Liver (tissue), 9 donors: ENCODE data around the gene DNAJC19. TPM values are rescaled to one million over a fixed set of nuclear protein-coding genes. Genes with fewer than 3 reads are reported as not detected.

ENCODE experiments used
- DNase-seq: peaks from one replicate; pipeline ENCODE4 v3.0.0-alpha.2; 2017; ENCODE audit warnings: low spot score
- H3K27ac ChIP-seq, 2 donors: one replicate each; pipeline ENCODE4 v1.7.0; 2013; ENCODE audit warnings: inconsistent platforms in 2 of 2, low read length in 2 of 2, control low read depth in 1 of 2, low read depth in 1 of 2, mild to moderate bottlenecking in 1 of 2
- H3K27me3 ChIP-seq, 4 donors: one replicate each; pipeline versions ENCODE4 v1.6.1 to v1.7.0; 2013; ENCODE audit warnings: low read length in 3 of 4, inconsistent platforms in 1 of 4, mild to moderate bottlenecking in 1 of 4, moderate library complexity in 1 of 4; ENCODE audit not compliant: control insufficient read depth in 4 of 4, insufficient read depth in 4 of 4
- H3K36me3 ChIP-seq, 4 donors: one replicate each; pipeline versions ENCODE4 v1.6.1 to v1.7.0; 2013; ENCODE audit warnings: low read length in 3 of 4, mild to moderate bottlenecking in 3 of 4, low read depth in 1 of 4, moderate library complexity in 1 of 4; ENCODE audit not compliant: control insufficient read depth in 4 of 4, insufficient read depth in 3 of 4
- H3K4me1 ChIP-seq, 4 donors: one replicate each; pipeline versions ENCODE4 v1.6.1 to v1.7.0; 2013; ENCODE audit warnings: low read length in 3 of 4, mild to moderate bottlenecking in 3 of 4, moderate library complexity in 1 of 4; ENCODE audit not compliant: control insufficient read depth in 4 of 4, insufficient read depth in 4 of 4
- H3K4me3 ChIP-seq, 3 donors: one replicate each; pipeline versions ENCODE4 v1.6.1 to v1.7.0; 2013; ENCODE audit warnings: low read length in 3 of 3, control low read depth in 1 of 3, low read depth in 1 of 3, mild to moderate bottlenecking in 1 of 3
- H3K9ac ChIP-seq, 2 donors: one replicate each; pipeline ENCODE4 v1.7.0; 2013; ENCODE audit warnings: low read length in 2 of 2, mild to moderate bottlenecking in 2 of 2, moderate library complexity in 2 of 2, control low read depth in 1 of 2, low read depth in 1 of 2
- H3K9me3 ChIP-seq, 4 donors: one replicate each; pipeline versions ENCODE4 v1.6.1 to v1.7.0; 2013; ENCODE audit warnings: low read length in 3 of 4; ENCODE audit not compliant: control insufficient read depth in 4 of 4
- FOXA1 ChIP-seq: IDR thresholded peaks from 2 replicates; pipeline ENCODE4 v1.6.1; 2016; ENCODE audit warnings: antibody characterized with exemption
- GABPA ChIP-seq, 2 donors: IDR thresholded peaks in 1 of 2; conservative IDR thresholded peaks in 1 of 2; 2 replicates each; pipeline ENCODE4 v1.6.1; 2016; ENCODE audit warnings: antibody characterized with exemption in 2 of 2, mild to moderate bottlenecking in 1 of 2, moderate library complexity in 1 of 2
- JUND ChIP-seq, 2 donors: IDR thresholded peaks; 2 replicates each; pipeline ENCODE4 v1.6.1; 2016; ENCODE audit warnings: antibody characterized with exemption in 2 of 2
- MAX ChIP-seq: IDR thresholded peaks from 2 replicates; pipeline ENCODE4 v1.6.1; 2016; ENCODE audit warnings: antibody characterized with exemption
- NR2F2 ChIP-seq: IDR thresholded peaks from 2 replicates; pipeline ENCODE4 v1.6.1; 2016; ENCODE audit warnings: antibody characterized with exemption
- RAD21 ChIP-seq, 2 donors: IDR thresholded peaks; 2 replicates each; pipeline ENCODE4 v1.6.1; 2016; ENCODE audit warnings: antibody characterized with exemption in 2 of 2, mild to moderate bottlenecking in 2 of 2
- RXRA ChIP-seq, 2 donors: IDR thresholded peaks; 2 replicates each; pipeline ENCODE4 v1.6.1; 2017 to 2018; ENCODE audit warnings: antibody characterized with exemption in 2 of 2, mild to moderate bottlenecking in 1 of 2
- SP1 ChIP-seq: IDR thresholded peaks from 2 replicates; pipeline ENCODE4 v1.6.1; 2018; ENCODE audit warnings: antibody characterized with exemption, mild to moderate bottlenecking
- TAF1 ChIP-seq: conservative IDR thresholded peaks from 2 replicates; pipeline ENCODE4 v1.6.1; 2016; ENCODE audit warnings: antibody characterized with exemption, mild to moderate bottlenecking
- YY1 ChIP-seq: IDR thresholded peaks from 2 replicates; pipeline ENCODE4 v1.6.1; 2016; ENCODE audit warnings: antibody characterized with exemption, mild to moderate bottlenecking
- ZBTB33 ChIP-seq: IDR thresholded peaks from 2 replicates; pipeline ENCODE4 v1.6.1; 2016; ENCODE audit warnings: antibody characterized with exemption
- whole genome bisulfite sequencing: extraction: QIAGEN DNeasy Blood & Tissue Kit; methylation state at CpG from one replicate; pipeline ENCODE4 v1.1.7; 2013; 5-methylcytosine and 5-hydroxymethylcytosine counted together
- polyA plus RNA-seq, 2 donors: library from polyadenylated mRNA; stranded (reverse) in 1 of 2; unstranded in 1 of 2; fragments of 200-250 nt in 1 of 2; fragments of >200 nt in 1 of 2; fragmentation: Nextera tagmentation in 1 of 2; extraction: Ambion mirVana in 1 of 2; gene quantifications; one replicate each; pipeline versions ENCODE4 v1.2.1 to v1.2.3, GENCODE V29; 2013 to 2015
- total RNA-seq, 2 donors: library from RNA; depleted of rRNA; stranded (reverse); fragments of >200 nt; gene quantifications; one replicate each; pipeline ENCODE4 v1.2.3, GENCODE V29; 2014
- TF ChIP-seq, protein P1 (sequence below): IDR thresholded peaks from 2 replicates; pipeline ENCODE4 v1.6.1; 2016; ENCODE audit warnings: antibody characterized with exemption, mild to moderate bottlenecking
- TF ChIP-seq, protein P2 (sequence below): IDR thresholded peaks from 2 replicates; pipeline ENCODE4 v1.6.1; 2016; ENCODE audit warnings: antibody characterized with exemption
- donor health status: healthy.
- donor health status: healthy.
- donor health status: healthy.
- donor health status: healthy.
- donor health status: healthy.

Gene DNAJC19
- total and polyA plus RNA-seq, 4 donors, result 19.4 to 107 (median 27.5) TPM

- no peak for TF ChIP-seq FOXA1
Observed at GRCh38 chr3:180961552-180961951, 28.0 kb downstream of the DNAJC19 start (continued).

DNA sequence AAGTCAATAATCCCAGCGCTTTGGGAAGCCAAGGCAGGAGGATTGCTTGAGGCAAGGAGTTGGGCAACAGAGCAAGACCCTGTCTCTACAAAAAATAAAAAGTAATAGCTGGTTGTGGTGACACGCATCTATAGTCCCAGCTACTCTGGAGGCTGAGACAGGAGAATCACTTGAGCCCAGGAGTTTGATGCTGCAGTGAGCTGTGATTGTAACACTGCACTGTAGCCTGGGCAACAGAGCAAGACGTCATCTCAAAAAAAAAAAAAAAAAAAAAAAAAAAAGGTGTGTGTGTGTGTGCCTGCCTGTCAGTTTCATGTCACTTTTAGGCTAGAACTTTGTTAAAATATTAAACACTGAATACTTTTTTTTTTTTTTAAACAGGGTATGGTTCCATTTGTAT lies 28.4 kb downstream of the DNAJC19 start:
- Histone ChIP-seq H3K9ac (no peak overlapping the region), H3K27ac (no peak overlapping the region), H3K4me3 (no peak overlapping the region), H3K4me1 (no peaks in the 10 kb centered on the region), H3K9me3 (no peaks in the 10 kb centered on the region), H3K27me3 (no peaks in the 10 kb centered on the region), H3K36me3 (peaks cover 6 to 73% (median 43%) of the 10 kb centered on the region in 4 donors)
- TF ChIP-seq GABPA (IDR thresholded peaks at IDR 0.05 in 1 of 2, conservative IDR thresholded peaks at IDR 0.05 in 1 of 2), result no peak
- TF ChIP-seq JUND (IDR thresholded peaks at IDR 0.05), result no peak
- TF ChIP-seq, protein P1, sequence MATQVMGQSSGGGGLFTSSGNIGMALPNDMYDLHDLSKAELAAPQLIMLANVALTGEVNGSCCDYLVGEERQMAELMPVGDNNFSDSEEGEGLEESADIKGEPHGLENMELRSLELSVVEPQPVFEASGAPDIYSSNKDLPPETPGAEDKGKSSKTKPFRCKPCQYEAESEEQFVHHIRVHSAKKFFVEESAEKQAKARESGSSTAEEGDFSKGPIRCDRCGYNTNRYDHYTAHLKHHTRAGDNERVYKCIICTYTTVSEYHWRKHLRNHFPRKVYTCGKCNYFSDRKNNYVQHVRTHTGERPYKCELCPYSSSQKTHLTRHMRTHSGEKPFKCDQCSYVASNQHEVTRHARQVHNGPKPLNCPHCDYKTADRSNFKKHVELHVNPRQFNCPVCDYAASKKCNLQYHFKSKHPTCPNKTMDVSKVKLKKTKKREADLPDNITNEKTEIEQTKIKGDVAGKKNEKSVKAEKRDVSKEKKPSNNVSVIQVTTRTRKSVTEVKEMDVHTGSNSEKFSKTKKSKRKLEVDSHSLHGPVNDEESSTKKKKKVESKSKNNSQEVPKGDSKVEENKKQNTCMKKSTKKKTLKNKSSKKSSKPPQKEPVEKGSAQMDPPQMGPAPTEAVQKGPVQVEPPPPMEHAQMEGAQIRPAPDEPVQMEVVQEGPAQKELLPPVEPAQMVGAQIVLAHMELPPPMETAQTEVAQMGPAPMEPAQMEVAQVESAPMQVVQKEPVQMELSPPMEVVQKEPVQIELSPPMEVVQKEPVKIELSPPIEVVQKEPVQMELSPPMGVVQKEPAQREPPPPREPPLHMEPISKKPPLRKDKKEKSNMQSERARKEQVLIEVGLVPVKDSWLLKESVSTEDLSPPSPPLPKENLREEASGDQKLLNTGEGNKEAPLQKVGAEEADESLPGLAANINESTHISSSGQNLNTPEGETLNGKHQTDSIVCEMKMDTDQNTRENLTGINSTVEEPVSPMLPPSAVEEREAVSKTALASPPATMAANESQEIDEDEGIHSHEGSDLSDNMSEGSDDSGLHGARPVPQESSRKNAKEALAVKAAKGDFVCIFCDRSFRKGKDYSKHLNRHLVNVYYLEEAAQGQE, result no peak
- no peak for TF ChIP-seq RXRA (IDR thresholded peaks at IDR 0.05)
- no peak for TF ChIP-seq SP1
- TF ChIP-seq YY1, result no peak
- no peak for TF ChIP-seq TAF1
- TF ChIP-seq MAX, result no peak
- TF ChIP-seq NR2F2, result no peak
- TF ChIP-seq FOXA1, result no peak
- TF ChIP-seq, protein P2, sequence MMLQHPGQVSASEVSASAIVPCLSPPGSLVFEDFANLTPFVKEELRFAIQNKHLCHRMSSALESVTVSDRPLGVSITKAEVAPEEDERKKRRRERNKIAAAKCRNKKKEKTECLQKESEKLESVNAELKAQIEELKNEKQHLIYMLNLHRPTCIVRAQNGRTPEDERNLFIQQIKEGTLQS, result no peak
- no peak for TF ChIP-seq RAD21 (IDR thresholded peaks at IDR 0.05)
- 97% methylated on average over 3 of the region's 3 CpGs for WGBS
- no peak for DNase-seq

- H3K36me3 ChIP-seq, result peaks cover 6 to 72% (median 49%) of the 10 kb centered on the region in 4 donors
- no peak overlapping the region for H3K4me3 ChIP-seq
- no peaks in the 10 kb centered on the region for H3K9me3 ChIP-seq
- H3K4me1 ChIP-seq, result no peaks in the 10 kb centered on the region
- H3K27ac ChIP-seq, result no peak overlapping the region
- H3K27me3 ChIP-seq, result no peaks in the 10 kb centered on the region
- H3K9ac ChIP-seq, result no peak overlapping the region
- WGBS, result 94% methylated on average over 1 of the region's 1 CpG
- no peak for DNase-seq
- TF ChIP-seq, protein P1, result no peak
- TF ChIP-seq RAD21 (IDR thresholded peaks at IDR 0.05), result no peak
- TF ChIP-seq FOXA1, result no peak
- no peak for TF ChIP-seq SP1
- TF ChIP-seq MAX, result no peak
- TF ChIP-seq JUND (IDR thresholded peaks at IDR 0.05), result no peak
- no peak for TF ChIP-seq ZBTB33
- no peak for TF ChIP-seq NR2F2
Observed at GRCh38 chr3:180959691-180960090, 29.8 kb downstream of the DNAJC19 start.
